ENCODE data around the gene ZNF550. TPM values are rescaled to one million over a fixed set of nuclear protein-coding genes. Genes with fewer than 3 reads are reported as not detected.
"Not testable (repeated sequence)": the region's sequence is repeated elsewhere in the genome, so short reads cannot be mapped to it uniquely, and the experiment has no call there.

Gene ZNF550
- total RNA-seq, 1 donor from 2014 or later, result 15.7 TPM

DNA sequence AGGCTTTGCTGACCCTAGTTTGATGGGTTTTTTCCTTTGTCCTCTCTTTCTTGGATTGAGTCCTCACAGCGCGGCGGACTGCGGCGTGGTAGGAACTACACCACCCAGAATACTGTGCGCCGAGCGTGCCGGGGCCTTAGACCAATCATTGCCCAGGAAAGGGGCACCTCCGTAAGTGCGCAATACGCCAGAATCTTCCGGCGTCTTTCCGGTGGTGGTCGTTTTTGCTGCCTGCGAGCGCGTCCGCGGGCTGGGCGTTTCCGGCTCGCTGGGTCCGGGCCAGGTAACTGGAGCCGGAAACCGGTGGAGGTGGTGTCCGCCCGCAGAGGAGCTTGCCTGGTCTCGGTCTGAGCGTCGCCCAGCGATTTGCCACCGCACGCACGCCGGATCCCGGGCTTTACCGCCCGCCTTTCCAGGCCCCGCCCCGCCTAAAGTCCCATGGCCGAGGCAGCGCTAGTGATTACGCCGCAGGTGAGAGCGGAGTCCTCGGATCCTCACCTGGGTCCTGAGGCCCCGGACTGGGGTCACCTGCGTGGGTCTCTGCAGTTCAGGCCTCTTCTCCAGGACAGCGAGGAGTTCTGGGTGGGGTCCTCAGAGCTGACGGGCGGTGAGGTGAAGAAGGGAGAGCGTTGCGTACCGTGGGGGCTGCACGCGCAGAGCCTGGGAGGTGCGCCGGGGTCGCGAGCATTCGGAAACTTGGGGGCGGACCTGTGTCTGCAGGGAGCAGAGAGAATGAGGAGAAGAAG, 32.4 kb downstream of the ZNF550 start, which contains the start of gene ZNF549:
Gene ZNF549, plus strand, starts transcription at position 221 of the 746 bp plus-strand sequence. Its CDS starts 218 bp downstream, at position 439.
- Mint-ChIP-seq H3K27ac (peak within 1 kb of the TSS; percentile 99), H3K4me3 (ENCODE audit: low read depth) (peak within 1 kb of the TSS; percentile 100), H3K9me3 (ENCODE audit: low read depth) (peaks cover 43% of the 10 kb centered on the region), H3K4me1 (ENCODE audit: low read depth) (peaks cover 14% of the 10 kb centered on the region), H3K36me3 (ENCODE audit: insufficient read depth) (peaks cover 40% of the 10 kb centered on the region), H3K27me3 (no peaks in the 10 kb centered on the region)
- no peak for TF ChIP-seq CTCF (IDR thresholded peaks at IDR 0.05; ENCODE audit: unreplicated experiment)
- peak; percentile 80 for DNase-seq (ENCODE audit: low spot score, unreplicated experiment)

DNA sequence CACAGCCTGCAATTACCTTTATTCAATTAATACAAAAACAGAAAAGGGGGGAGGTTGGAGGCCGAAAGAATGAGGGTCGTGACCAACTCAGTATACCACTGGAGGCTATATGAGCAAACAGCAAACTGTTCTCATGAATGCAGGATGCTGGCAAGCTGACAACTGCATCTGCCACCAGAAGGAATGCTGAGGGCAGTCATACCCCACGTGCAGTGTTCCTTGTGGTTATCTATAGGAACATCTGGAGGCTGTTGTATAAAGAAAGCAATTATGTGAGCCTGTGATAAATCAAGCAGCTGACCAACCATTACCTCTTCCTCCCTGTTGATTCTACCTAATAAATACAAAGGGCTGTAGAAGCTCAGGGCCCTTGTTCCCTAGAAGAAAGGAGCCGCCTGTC, 41.6 kb downstream of the ZNF550 start:
- DNase-seq (ENCODE audit: low spot score, unreplicated experiment); H3K4me1 Mint-ChIP-seq (ENCODE audit: low read depth); H3K27ac Mint-ChIP-seq; H3K27me3 Mint-ChIP-seq; H3K4me3 Mint-ChIP-seq (ENCODE audit: low read depth): not testable (repeated sequence)
- Mint-ChIP-seq H3K36me3 (ENCODE audit: insufficient read depth) (peaks cover 36% of the 10 kb centered on the region), H3K9me3 (ENCODE audit: low read depth) (peaks cover 37% of the 10 kb centered on the region)

DNA sequence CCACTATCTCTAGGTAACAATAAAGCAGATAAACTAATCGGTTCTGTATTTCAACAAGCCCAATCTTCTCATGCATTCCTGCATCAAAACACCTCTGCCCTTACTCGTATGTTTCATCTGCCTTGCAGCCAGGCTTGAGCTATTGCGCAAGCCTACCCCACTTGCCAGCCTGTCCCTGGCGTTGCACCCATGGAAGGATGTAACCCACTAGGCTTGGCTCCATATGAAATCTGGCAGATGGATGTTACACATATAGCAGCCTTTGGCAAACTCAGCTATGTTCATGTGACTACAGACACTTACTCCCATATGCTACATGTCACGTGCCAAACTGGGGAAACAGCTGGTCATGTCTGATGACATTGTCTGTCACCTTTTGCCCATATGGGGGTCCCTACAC, 44.4 kb downstream of the ZNF550 start:
- Mint-ChIP-seq H3K27me3 (no peaks in the 10 kb centered on the region), H3K4me3 (ENCODE audit: low read depth) (no peak overlapping the region), H3K36me3 (ENCODE audit: insufficient read depth) (peaks cover 44% of the 10 kb centered on the region), H3K4me1 (ENCODE audit: low read depth) (no peaks in the 10 kb centered on the region), H3K27ac (no peak overlapping the region), H3K9me3 (ENCODE audit: low read depth) (peaks cover 47% of the 10 kb centered on the region)
- no peak for TF ChIP-seq CTCF (IDR thresholded peaks at IDR 0.05; ENCODE audit: unreplicated experiment)
- no peak for DNase-seq (ENCODE audit: low spot score, unreplicated experiment)

DNA sequence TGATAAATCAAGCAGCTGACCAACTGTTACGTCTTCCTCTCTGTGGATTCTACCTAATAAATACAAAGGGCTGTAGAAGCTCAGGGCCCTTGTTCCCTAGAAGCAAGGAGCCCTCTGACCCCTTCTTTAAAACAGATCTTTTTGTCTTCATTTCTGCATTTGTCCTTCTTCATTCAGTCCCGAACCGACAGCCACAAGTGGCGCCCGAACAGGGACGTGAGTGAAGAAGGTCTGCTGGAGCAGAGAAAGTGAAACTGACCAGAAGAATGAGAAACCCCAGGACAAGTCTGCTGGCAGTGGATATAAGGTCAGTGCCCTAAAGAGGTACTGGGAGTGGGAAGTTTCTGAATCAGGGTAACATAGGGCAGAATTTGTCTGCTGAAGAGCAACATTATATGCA, 46.8 kb downstream of the ZNF550 start:
- Mint-ChIP-seq H3K4me3 (ENCODE audit: low read depth) (no peak overlapping the region), H3K9me3 (ENCODE audit: low read depth) (peaks cover 57% of the 10 kb centered on the region), H3K27ac (no peak overlapping the region), H3K4me1 (ENCODE audit: low read depth) (no peaks in the 10 kb centered on the region), H3K36me3 (ENCODE audit: insufficient read depth) (peaks cover 60% of the 10 kb centered on the region), H3K27me3 (no peaks in the 10 kb centered on the region)
- no peak for DNase-seq (ENCODE audit: low spot score, unreplicated experiment)
- TF ChIP-seq CTCF (IDR thresholded peaks at IDR 0.05; ENCODE audit: unreplicated experiment), result no peak

GRCh38 chr19:57511484-57511883, 48.2 kb downstream of the ZNF550 start:
- Mint-ChIP-seq H3K9me3 (ENCODE audit: low read depth) (peaks cover 62% of the 10 kb centered on the region), H3K4me1 (ENCODE audit: low read depth) (no peaks in the 10 kb centered on the region), H3K27me3 (no peaks in the 10 kb centered on the region), H3K36me3 (ENCODE audit: insufficient read depth) (peaks cover 67% of the 10 kb centered on the region), H3K4me3 (ENCODE audit: low read depth) (no peak overlapping the region), H3K27ac (no peak overlapping the region)
- DNase-seq (ENCODE audit: low spot score, unreplicated experiment), result no peak
- TF ChIP-seq CTCF (IDR thresholded peaks at IDR 0.05; ENCODE audit: unreplicated experiment), result no peak

GRCh38 chr19:57506163-57506562, 53.5 kb downstream of the ZNF550 start:
- Mint-ChIP-seq H3K36me3 (ENCODE audit: insufficient read depth) (peaks cover 79% of the 10 kb centered on the region), H3K27me3 (no peaks in the 10 kb centered on the region), H3K4me1 (ENCODE audit: low read depth) (no peaks in the 10 kb centered on the region), H3K9me3 (ENCODE audit: low read depth) (peaks cover 59% of the 10 kb centered on the region), H3K27ac (no peak overlapping the region), H3K4me3 (ENCODE audit: low read depth) (no peak overlapping the region)
- TF ChIP-seq CTCF (IDR thresholded peaks at IDR 0.05; ENCODE audit: unreplicated experiment), result no peak
- no peak for DNase-seq (ENCODE audit: low spot score, unreplicated experiment)

DNA sequence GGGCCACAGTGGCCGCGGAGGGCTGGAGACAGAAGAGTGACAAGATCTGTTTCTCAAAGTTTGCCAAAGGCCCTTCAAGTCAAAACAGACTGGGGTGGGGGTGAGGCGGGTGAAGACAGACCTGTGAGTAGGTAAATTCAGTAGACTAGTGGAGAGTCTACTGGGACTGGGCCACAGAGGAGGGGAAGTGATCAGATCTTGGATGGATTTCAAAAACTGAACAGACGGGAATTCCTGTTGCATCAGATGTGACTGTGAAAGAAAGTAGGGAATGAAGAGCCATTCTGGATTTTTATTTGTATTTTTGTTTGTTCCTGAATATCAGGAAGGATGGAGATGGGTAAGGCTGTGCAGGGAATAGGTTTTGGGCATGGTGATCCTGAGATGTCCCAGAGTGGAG, 59.3 kb downstream of the ZNF550 start:
- H3K4me3 Mint-ChIP-seq (ENCODE audit: low read depth), result peak overlapping the region; percentile 79
- H3K27ac Mint-ChIP-seq, result peak overlapping the region; percentile 29
- peaks cover 50% of the 10 kb centered on the region for H3K36me3 Mint-ChIP-seq (ENCODE audit: insufficient read depth)
- H3K9me3 Mint-ChIP-seq (ENCODE audit: low read depth), result peaks cover 47% of the 10 kb centered on the region
- DNase-seq (ENCODE audit: low spot score, unreplicated experiment); H3K27me3 Mint-ChIP-seq; H3K4me1 Mint-ChIP-seq (ENCODE audit: low read depth): not testable (repeated sequence)

- H3K27ac Mint-ChIP-seq, result peak within 1 kb of the TSS; percentile 69
- peak within 1 kb of the TSS; percentile 79 for H3K4me3 Mint-ChIP-seq (ENCODE audit: low read depth)
- peaks cover 51% of the 10 kb centered on the region for H3K36me3 Mint-ChIP-seq (ENCODE audit: insufficient read depth)
- H3K27me3 Mint-ChIP-seq; H3K4me1 Mint-ChIP-seq (ENCODE audit: low read depth): not testable (repeated sequence)
- peaks cover 48% of the 10 kb centered on the region for H3K9me3 Mint-ChIP-seq (ENCODE audit: low read depth)
- peak; percentile 81 for DNase-seq (ENCODE audit: low spot score, unreplicated experiment)
These were observed 59.8 kb downstream of the ZNF550 start, which contains the start of gene ZNF773 for GRCh38 chr19:57499680-57500395. TSS of gene ZNF773 (plus strand) at chr19:57499938. CDS start at chr19:57500081, 143 bp downstream.

Measured in progenitor cell of endocrine pancreas (in vitro differentiated cells).